Adrenal gland (tissue), 5 donors: ENCODE measurements around the gene TLNRD1.

ENCODE experiments used
- POLR2A ChIP-seq, 2 donors: fragments of 450-650 bp; IDR thresholded peaks; one replicate each; pipeline ENCODE4 v1.6.1; 2017; ENCODE audit warnings: antibody characterized with exemption in 2 of 2, mild to moderate bottlenecking in 2 of 2, moderate library complexity in 1 of 2
- TF ChIP-seq, protein P1 (sequence below), 6 experiments: fragments of 450-650 bp in 4 of 6; fragments of 200-600 bp in 2 of 6; sonication (generic) in 1 of 6; IDR thresholded peaks; 1 replicate in 5 of 6; 2 replicates in 1 of 6; pipeline versions ENCODE4 v1.5.1 to v1.8.0; 2016 to 2021; ENCODE audit warnings: antibody characterized with exemption in 6 of 6, mild to moderate bottlenecking in 2 of 6, moderate library complexity in 1 of 6
- donor health status: DM: no; HTN: no; CAD: no.

DNA sequence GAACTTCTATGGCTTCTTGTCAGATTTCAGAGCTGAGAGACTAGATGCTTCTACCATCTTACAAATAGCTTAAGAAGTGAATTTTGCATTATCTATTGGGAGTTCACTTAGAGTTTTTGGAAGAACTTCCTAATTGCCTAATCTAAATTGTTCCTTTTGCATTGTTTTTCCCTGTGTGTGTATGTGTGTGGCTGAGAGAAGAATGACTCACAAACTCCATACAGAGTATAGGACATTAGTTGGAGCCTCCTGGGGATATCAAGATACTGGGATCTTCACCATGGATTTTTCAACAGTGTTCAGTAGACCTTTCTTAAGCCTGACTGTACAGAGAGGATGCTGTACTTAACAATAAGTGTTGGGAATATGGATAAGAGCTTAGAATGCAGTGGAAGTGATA, 10.9 kb downstream of the TLNRD1 start:
- TF ChIP-seq POLR2A (IDR thresholded peaks at IDR 0.05): no peak
- TF ChIP-seq, protein P1, sequence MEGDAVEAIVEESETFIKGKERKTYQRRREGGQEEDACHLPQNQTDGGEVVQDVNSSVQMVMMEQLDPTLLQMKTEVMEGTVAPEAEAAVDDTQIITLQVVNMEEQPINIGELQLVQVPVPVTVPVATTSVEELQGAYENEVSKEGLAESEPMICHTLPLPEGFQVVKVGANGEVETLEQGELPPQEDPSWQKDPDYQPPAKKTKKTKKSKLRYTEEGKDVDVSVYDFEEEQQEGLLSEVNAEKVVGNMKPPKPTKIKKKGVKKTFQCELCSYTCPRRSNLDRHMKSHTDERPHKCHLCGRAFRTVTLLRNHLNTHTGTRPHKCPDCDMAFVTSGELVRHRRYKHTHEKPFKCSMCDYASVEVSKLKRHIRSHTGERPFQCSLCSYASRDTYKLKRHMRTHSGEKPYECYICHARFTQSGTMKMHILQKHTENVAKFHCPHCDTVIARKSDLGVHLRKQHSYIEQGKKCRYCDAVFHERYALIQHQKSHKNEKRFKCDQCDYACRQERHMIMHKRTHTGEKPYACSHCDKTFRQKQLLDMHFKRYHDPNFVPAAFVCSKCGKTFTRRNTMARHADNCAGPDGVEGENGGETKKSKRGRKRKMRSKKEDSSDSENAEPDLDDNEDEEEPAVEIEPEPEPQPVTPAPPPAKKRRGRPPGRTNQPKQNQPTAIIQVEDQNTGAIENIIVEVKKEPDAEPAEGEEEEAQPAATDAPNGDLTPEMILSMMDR (IDR thresholded peaks at IDR 0.05): no peak
